GM18502 (cell line): ENCODE data around the gene FGF9.
A peak's percentile ranks its signal among the peaks of the same experiment; 100 is the strongest.

ENCODE experiments used
- ATAC-seq: cut with Tn5 transposase; IDR thresholded peaks from one replicate; pipeline ENCODE4 v1.9.1; 2021; ENCODE audit warnings: mild to moderate bottlenecking; ENCODE audit not compliant: unreplicated experiment, poor library complexity

FGF9 gene

DNA sequence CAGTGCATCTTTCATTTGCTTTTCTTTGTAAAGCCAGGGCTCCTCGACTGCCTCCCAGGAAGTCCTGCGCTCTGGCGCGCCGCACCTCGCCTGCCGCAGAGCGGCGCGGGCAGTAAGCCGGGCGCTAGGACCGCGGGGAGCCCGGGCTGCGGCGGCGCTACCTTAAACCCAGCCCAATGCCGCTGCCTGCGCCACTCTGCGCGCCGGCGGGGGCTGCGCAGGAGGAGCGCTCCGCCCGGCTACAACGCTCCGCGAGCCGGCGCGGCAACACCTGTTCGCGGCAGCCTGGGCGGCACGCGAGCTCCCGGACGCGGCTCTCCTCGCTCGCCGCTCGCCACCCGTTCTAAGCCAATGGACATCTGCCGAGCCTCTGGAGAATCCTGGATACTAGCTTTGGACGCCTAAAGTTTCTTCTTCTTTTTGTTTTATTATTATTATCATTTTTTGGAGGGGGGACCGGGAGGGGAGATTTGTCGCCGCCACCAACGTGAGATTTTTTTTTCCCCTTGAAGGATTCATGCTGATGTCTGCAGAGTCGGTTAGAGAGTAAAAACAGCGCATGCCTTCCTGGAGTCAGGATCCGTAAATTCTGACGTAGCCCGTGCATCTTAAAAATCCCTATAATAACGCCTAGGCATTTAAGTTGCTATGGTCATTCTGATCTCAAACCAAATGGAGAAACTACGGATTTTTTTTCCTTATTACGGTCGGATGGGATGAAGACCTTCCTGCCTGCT, at the start of gene FGF9:
FGF9 (plus strand) TSS at position 191 of the 737 bp plus-strand sequence. CDS start 840 bp downstream, outside the sequence.
- peak; percentile 76 for ATAC-seq

DNA sequence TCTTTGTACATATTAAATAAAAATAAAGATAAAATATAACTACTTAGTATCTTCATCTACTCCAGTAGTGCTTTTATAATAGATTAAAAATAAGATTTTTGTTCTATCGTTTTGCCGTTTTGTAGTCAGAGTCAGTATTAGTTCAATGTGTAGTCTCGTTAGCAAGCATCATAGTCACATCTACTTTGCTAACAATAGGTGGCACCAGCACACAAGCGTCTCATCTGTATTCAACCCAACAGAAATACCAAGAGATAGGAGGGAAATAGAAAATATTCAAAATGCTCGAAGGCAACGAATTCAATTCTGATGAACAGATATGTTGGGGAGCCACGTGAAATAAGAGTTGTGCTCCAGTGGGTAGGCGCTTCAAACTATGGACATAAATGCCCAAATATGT, 45.5 kb upstream of the FGF9 start:
- ATAC-seq = peak; percentile 68

DNA sequence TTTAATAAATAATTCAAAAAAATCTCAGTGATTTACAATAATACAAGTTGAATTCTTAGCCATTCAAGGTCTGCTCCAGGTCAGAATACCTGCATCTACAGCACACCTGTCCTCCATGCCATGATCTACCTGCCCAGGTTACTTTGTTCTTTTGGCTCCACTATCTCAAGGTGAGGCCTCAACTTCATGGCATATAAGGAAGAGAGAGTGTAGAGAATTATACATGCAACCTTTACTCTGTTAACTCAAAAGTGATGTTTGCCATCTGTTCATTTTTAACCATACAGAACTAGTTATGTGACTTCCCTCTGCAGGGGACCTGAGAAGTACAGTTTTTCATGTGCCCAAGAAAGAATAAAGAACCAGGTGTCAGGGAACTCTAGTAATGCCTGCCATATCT, 38.7 kb upstream of the FGF9 start:
- no peak for ATAC-seq

DNA sequence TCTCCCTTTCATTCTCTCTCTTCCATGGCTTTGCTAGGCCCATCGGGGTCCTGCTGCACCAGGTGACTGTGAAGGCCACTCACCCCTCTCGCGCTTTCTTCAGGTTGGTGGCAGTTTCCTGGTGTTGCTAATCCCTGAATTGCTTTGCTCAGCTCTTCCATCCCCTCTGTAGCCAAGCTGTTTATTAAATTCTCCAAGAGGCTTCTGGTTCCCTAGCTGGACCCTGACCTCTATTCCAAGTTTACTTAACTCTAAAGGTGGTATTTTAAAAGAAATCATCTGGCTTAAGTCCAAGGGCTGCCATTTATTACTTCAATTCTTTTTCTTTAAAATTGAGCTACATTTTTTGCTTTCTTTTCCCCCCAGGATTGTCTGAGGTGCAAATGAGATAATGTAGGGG, 34.2 kb upstream of the FGF9 start:
- no peak for ATAC-seq

DNA sequence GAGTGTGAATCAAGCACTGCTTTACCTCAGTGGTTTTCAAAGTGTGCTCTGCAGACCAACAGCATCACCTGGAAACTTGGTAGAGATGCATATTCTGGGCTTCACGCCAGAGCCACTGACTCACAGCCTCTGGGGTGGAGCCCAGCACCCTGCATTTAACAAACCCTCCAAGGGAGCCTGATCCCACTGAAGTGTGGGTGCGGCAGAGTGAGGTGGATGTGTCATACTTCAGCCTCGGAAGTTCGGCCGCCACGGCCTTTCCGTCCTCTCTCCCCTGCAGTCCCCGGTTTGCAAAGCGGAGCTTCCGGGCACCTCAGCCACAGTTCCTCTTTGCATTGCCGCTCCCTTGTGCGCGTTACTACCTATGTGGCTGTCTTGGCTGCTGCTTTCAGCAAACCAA, 33.6 kb upstream of the FGF9 start:
- ATAC-seq = peak; percentile 62

DNA sequence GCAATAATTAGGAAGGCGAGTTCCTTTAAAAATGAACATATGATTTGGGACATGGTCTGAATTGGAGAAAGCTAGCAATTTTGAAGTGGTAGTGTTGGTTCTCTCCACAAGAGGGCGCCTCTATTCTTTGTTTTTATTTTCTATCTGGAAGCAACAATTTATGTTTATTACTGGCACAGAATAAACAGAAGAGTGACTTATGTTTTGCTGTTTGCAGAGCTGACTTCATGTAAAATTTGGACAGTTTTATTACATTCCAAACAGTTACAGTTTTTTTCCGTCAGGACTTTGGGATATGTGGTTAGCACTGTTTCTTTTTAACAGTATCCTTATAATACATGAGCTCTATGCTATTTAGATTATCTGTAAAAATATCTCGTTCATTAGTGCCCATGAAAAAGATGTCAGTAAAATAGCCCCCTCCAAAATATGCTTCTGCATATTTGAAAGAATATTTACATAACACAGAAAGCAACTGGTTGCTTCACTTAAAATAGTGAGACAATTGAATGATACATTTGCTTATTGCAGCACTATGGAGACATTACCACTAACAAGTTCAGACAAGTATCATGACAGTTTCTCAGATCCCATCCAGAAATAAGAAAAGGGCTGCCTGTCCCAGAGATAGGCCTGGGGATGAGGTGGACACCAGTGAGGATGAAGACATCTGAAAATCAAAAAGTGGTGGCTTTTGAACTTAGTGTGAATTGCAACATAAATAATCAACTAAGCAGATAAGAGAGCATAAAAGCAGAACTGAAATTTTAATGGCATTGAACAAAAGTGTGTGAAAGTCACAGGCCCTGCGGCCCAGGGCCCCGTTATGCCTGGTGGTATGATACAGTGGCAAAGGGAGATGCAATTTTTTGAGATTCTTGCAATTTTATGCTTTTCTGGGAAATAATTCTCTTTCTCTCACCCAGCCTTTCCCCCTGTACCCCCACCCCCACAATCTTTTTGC, 32.3 kb upstream of the FGF9 start:
- peak; percentile 50 for ATAC-seq

DNA sequence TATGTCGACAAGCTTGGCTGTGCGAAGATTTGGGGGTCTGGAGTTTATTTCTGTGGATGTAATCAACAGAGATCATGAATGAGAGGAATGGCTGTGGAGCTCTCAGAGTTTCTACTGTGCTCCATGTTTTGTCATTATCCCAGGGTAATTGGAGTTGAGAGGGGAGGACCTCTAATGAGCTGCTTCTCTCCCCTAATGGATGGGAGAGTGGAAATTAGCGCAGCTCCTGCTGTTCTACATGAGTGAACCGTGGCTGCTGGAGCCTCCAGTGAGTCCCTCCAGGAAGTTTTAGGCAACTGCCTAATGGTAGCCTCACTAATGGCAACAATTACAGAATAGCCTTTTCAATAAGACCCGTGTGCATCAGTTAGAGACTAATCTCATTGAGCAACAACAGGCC, 31.3 kb upstream of the FGF9 start:
- no peak for ATAC-seq

DNA sequence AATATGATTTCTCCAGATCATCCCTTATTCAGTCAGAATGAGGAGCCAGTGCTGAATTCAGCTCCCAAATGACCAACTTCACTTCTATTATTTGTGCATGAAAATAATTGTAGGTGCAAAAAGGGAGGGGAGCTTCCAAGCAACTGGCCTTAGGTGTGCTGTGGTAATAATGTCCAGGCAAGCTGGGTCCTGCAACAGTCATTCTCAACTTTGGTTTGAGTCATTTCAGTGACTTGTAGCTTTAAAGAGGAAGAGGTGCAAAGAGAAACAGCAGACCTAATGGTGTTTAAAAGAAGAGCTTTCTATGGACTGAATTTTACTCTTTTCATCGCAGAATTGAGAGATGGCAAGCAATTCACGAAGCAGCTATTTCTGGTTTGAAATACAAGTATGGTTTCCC, 29.2 kb upstream of the FGF9 start:
- no peak for ATAC-seq

DNA sequence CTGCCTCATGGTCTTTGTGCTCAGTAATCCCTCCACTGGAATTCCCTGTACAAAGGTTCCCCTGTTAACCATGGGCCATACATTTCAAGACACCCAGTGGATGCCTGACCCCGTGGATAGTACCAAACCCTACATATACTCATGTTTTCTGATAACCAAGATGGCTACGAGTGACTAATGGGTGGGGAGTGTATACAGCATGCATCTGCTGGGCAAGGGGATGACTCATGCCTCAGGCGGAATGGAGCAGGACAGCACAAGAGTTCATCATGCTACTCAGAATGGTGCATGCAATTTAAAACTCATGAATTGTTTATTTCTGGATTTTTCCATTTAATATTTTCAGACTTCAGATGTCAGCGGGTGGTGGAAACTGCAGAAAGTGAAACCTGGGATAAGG, 13.3 kb upstream of the FGF9 start:
- no peak for ATAC-seq

DNA sequence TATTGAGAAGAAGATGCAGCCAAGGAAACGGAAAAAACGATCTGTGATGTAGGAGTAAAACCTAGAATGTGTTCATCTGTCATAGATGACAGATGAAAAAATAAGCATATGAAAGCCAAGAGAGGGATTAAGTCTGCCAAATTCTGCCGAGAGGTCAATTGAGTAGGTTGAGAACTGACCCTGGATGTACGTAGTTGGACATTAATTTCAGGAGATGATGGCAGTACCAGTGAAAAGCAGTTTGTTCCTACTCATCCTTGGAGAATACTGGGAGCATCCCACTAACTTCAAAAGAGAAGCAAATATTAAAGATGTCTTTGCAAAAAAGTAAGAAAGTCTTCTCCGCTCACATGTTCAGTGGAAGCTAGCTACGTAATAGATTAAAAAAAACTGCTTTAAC, 11.8 kb upstream of the FGF9 start:
- ATAC-seq = no peak

DNA sequence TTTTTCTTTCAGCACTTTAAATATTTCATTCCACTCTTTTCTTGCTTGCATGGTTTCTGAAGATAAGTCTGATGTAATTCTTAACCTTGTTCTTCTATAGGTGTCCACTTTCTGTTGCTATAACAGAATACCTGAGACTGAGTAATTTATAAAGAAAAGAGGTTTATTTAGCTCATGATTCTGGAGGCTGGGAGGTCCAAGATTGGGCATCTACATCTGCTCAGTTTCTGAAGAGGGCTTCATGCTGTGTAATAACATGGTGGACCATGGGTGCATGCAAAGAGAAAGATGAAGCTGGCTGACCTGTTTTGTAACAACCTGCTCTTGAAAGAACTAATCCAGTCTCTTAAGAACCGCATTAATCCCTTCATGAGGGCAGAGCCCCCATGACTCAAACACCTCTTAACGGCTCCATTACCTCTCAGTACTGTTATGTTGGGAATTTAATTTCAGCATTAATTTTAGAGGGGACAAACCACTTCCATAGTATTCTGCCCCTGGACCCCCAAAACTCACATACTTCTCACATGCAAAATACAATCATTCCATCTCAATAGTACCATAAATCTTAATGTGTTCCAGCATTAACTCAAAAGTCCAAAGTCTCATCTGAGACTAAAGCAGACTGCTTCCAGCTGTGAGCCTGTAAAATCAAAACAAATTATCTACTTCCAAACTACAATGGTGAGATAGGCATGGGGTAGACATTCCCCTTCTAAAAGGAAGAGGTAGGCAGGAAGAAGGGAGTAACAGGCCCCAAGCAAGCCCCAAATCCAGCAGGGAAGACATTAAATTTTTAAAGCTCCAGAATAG, 9.6 kb upstream of the FGF9 start:
- ATAC-seq = no peak

DNA sequence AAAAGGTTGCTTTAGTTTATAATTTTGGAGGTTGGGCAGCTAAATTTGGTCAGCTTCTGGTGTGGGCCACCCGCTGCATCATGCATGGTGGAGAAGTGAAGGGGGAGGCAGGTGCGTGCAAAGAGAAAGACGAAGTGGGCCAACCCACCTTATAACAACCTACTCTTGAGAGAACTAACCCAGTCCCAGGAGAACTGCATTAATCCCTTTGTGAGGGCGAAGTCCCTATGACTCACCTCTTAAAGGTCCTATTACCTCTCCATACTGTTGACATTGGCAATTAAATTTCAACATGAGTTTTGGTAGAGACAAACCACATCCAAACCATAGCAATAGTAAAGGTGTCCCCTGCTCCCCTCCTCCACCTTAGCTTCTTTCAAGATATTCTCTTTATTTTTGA, 7.7 kb upstream of the FGF9 start:
- ATAC-seq = no peak

DNA sequence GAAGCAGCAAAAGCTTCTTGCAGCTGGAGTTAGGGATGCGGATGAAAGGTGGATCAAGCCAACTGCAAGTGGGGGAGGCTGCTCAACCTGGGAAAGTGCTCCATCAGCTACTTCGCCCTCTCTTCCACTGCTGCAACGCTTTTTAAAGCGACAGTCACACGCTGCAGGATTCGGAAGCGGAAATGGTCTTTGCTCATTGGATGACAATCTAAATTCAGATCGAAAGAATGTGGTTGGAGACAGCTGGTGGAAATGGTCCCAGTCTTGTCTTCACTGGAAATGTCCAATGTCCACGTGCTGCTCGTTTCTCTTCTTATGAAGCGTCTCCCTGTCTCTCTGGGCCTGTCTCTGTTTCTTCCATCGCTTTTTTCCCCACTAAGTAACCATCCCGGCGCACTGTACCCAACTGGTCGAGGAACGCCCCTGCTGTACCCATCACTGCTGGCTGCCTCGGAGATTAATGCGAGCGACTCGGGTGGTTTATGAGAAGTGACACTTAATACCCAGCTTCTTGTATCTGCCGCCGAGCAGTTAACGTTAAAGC, 2.1 kb upstream of the FGF9 start:
- no peak for ATAC-seq

DNA sequence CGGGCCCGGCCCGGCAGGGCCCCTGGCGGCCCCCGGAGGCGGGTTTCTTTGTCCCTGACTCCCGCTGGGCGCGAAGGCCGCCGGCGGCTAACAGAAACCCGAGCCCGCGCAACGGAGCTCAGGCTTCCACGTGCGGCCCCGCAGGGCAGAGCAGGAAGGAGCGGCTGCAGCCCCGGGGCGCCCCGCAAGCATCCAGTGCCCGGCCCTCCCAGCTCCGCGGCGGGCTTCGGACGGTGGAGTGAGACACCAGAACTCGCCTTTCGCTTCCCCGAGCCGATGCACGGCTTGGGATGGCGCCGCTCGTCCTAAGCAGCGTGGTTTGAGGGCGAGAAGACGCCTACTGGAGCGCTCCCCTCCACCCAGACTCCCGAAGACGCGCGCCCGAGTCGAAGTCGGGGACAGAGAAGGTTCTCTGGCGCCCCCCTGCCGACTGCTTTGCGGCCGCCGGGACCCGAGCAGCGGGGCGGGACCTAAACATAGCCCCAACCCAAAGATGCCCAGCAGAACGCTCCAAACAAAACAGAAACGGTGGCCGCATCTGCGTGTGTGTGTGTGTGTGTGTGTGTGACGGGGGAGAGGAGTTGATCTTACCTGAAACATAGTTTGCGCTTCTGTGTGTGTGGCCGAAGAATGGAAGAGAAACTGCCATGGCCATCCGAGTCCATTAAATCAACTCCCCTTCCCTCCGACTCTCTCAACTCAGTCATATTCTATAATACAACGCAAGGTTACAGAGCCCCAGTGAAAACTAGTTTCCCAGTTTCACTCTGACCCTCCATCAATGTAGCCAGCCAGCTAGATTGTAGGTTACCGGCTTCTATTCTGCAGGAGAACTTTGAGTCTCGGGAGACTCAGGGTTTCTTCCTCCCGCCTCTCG, 629 bp upstream of the FGF9 start:
- ATAC-seq = peak; percentile 29

DNA sequence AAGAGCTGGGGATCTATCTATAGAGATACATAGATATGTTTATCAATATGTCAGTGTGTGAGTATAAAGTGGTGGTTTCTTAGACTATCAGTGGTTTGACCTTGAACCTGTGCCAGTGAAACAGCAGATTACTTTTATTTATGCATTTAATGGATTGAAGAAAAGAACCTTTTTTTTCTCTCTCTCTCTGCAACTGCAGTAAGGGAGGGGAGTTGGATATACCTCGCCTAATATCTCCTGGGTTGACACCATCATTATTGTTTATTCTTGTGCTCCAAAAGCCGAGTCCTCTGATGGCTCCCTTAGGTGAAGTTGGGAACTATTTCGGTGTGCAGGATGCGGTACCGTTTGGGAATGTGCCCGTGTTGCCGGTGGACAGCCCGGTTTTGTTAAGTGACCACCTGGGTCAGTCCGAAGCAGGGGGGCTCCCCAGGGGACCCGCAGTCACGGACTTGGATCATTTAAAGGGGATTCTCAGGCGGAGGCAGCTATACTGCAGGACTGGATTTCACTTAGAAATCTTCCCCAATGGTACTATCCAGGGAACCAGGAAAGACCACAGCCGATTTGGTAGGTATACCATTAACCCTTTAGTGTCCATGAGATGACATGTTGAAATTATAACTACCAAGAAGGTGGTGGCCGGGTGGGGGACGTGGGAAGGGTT, 880 bp downstream of the FGF9 start:
- no peak for ATAC-seq

DNA sequence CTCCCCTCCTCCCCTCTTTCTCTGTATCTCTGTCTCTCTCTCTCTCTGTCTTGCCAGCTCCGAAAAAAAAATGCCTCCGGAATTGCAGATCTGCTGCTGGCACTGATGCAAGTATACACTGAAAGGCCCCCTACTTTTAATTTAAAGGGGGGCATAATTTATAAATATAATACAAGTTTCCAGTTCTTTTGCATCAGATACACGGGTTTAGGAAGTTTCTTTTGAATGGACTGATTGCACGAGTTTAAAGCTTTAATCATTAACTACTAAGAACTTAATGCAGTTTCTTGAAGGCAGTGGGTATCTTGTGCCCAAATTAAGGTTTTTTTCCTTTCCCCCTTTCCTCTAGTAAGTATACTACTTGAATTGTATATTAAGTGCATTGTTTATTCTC, 1.4 kb downstream of the FGF9 start:
- ATAC-seq = no peak

DNA sequence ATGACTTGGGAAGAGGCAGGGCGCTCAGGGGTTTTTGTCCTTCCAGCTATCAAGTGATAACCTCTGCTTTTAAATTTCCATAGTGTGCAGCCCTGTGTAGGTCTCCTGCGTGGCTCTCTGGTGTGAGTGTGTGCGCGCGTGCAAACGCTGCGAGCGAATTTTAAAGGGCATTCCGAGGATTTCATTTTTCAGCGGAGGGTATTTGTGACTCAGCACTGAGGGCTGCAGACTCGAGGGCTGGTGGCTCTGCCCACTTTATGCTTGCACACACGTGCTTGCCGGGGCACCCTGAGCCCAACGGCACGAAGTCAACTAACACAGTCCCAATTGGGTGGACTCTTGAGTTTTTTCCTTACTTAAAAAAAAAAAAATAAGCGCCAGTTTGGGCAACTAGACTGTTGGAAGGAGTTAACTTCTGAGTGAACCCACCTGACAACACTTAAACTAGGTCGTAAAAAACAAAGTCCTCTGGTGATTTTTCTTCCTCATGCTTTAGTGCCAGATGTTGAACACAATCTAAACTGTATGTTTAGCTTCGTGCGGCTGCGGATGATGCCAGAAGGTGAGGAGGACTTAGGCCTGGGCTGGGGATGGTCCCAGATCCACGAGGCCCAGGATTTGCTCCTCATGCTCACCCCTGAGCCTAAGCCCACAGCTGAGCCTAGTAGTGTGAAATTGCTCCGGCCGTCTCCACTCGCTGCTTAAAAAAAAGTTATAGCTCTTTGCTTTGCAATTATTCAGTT, 2.1 kb downstream of the FGF9 start:
- ATAC-seq = no peak

DNA sequence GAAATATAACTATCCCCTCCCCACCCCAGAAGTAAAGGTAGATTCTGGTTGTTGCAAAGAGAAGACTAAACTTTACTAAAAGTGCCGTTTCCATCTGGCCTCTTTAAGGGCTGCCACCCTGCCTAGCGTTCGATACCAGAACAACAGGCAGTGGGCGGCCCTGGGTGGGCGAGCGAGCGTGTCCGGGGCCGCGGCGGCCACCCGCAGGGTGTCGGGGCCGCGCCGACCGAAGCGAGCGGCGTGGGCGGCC, 2.6 kb downstream of the FGF9 start:
- ATAC-seq = peak; percentile 30
